ENCODE data around the gene C2. TPM values are rescaled to one million over a fixed set of nuclear protein-coding genes. Genes with fewer than 3 reads are reported as not detected.

The C2 gene
- total and polyA plus RNA-seq, 10 donors: 17.2 to 173 (median 69.5) TPM

DNA sequence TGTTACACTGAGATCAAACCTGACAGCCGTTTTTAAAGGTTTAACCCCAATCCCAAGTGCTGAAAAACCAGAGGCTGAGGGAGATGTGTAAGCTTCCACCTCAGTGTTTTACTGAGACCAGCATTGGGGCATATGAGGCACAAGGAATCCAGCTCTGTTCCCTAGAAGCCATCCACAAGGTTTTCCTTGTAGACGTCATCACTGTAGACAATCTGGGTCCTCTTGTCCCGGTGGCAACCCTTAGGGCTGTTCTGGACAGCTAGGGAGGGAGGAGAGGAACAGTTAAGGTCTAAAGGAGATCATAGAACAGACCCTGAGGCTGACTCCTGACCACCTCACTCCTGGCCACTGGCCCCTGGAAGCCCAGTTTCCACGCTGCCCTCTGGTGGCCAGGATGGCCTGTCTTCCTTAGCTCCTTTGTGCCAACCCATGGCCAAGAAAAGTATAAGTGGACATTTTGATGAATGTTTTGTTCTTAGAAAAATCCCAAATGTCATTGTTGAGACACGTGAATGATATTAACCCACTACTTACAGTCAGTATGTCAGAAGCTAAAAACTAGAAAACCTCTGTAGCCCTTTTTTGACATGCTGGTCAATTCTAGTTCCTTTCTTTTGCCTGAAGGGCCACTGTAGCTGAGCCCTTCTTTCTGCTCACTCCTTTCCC, 24.8 kb downstream of the C2 start:
- WGBS, 5 donors: 49 to 70% (median 64%) methylated on average over 4 to 5 of the region's 5 CpGs
- Histone ChIP-seq H3K27ac (peak overlapping the region in 4 of 8 donors; percentile 5 to 32 (median 26)), H3K27me3 (replicated peaks in 1 of 7) (no peaks in the 10 kb centered on the region), H3K36me3 (peaks cover 4 to 83% (median 63%) of the 10 kb centered on the region in 6 donors), H3K4me1 (peaks cover 0 to 14% (median 2%) of the 10 kb centered on the region in 6 donors), H3K4me3 (no peak overlapping the region), H3K9me3 (no peaks in the 10 kb centered on the region)
- intact Hi-C loops (cut with DNase I; ENCODE audit: low total_unique reads): no loop called here
- TF ChIP-seq POLR2A (IDR thresholded peaks at IDR 0.05) (no peak), POLR2AphosphoS5 (IDR thresholded peaks at IDR 0.05) (peak in 2 of 3 donors; percentile 43 to 52)
- TF ChIP-seq, protein P1, sequence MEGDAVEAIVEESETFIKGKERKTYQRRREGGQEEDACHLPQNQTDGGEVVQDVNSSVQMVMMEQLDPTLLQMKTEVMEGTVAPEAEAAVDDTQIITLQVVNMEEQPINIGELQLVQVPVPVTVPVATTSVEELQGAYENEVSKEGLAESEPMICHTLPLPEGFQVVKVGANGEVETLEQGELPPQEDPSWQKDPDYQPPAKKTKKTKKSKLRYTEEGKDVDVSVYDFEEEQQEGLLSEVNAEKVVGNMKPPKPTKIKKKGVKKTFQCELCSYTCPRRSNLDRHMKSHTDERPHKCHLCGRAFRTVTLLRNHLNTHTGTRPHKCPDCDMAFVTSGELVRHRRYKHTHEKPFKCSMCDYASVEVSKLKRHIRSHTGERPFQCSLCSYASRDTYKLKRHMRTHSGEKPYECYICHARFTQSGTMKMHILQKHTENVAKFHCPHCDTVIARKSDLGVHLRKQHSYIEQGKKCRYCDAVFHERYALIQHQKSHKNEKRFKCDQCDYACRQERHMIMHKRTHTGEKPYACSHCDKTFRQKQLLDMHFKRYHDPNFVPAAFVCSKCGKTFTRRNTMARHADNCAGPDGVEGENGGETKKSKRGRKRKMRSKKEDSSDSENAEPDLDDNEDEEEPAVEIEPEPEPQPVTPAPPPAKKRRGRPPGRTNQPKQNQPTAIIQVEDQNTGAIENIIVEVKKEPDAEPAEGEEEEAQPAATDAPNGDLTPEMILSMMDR (IDR thresholded peaks at IDR 0.05 in 8 of 11, conservative IDR thresholded peaks at IDR 0.05 in 3 of 11): peak; percentile 11 to 80 (median 68)
- DNase-seq: no peak

GRCh38 chr6:31952890-31953289, 25.4 kb downstream of the C2 start:
- TF ChIP-seq, protein P1 (IDR thresholded peaks at IDR 0.05 in 8 of 11, conservative IDR thresholded peaks at IDR 0.05 in 3 of 11): no peak
- TF ChIP-seq POLR2AphosphoS5 (IDR thresholded peaks at IDR 0.05): no peak
- TF ChIP-seq POLR2A (IDR thresholded peaks at IDR 0.05): no peak
- intact Hi-C loops (cut with DNase I; ENCODE audit: low total_unique reads): no loop called here
- Histone ChIP-seq H3K27ac (peak overlapping the region in 4 of 8 donors; percentile 5 to 32 (median 26)), H3K27me3 (replicated peaks in 1 of 7) (no peaks in the 10 kb centered on the region), H3K9me3 (no peaks in the 10 kb centered on the region), H3K36me3 (peaks cover 4 to 79% (median 63%) of the 10 kb centered on the region in 6 donors), H3K4me1 (peaks cover 5 to 20% (median 8%) of the 10 kb centered on the region in 6 donors), H3K4me3 (no peak overlapping the region)
- WGBS, 5 donors: 75 to 89% (median 84%) methylated on average over 5 of the region's 5 CpGs
- DNase-seq: no peak

DNA sequence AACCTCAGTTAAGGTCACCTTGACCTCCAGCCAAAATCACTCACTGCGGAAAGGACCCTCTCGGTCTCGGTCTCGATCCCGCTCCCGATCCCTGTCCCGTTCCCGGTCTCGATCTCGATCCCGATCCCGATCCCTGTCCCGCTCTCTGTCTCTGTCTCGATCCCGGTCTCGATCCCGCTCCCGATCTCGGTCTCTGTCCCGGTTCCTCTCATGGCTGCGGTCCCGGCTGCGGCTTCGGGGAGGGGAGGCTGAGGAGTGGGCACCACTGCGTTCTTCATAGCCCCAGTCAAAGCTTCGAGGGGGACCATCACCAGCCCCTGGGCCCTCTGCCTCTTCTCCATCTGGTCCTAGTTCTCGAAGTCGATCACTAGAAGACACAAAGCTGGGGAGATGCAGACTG, 27.0 kb downstream of the C2 start:
- DNase-seq: no peak
- intact Hi-C loops (cut with DNase I; ENCODE audit: low total_unique reads): no loop called here
- peaks cover 4 to 78% (median 63%) of the 10 kb centered on the region in 6 donors for H3K36me3 ChIP-seq

GRCh38 chr6:31956796-31957195, 29.3 kb downstream of the C2 start:
- no peaks in the 10 kb centered on the region for H3K27me3 ChIP-seq (replicated peaks in 1 of 7)
- no peak overlapping the region for H3K27ac ChIP-seq
- no peaks in the 10 kb centered on the region for H3K9me3 ChIP-seq
- H3K36me3 ChIP-seq: peaks cover 4 to 77% (median 68%) of the 10 kb centered on the region in 6 donors
- H3K4me1 ChIP-seq: peaks cover 19 to 54% (median 28%) of the 10 kb centered on the region in 6 donors
- no peak for DNase-seq
- TF ChIP-seq POLR2AphosphoS5 (IDR thresholded peaks at IDR 0.05) (no peak), POLR2A (IDR thresholded peaks at IDR 0.05) (no peak)
- TF ChIP-seq, protein P1 (IDR thresholded peaks at IDR 0.05 in 8 of 11, conservative IDR thresholded peaks at IDR 0.05 in 3 of 11): no peak
- 63 to 100% (median 95%) methylated on average over 3 of the region's 3 CpGs for WGBS, 5 donors
- H3K4me3 ChIP-seq: no peak overlapping the region
- intact Hi-C loops (cut with DNase I; ENCODE audit: low total_unique reads): no loop called here

More for the DNA sequence above, 27.0 kb downstream of the C2 start:
- H3K27ac ChIP-seq: no peak overlapping the region
- TF ChIP-seq POLR2A (IDR thresholded peaks at IDR 0.05): no peak
- peak in 1 of 3 donors; percentile 36 for TF ChIP-seq POLR2AphosphoS5 (IDR thresholded peaks at IDR 0.05)
- H3K9me3 ChIP-seq: no peaks in the 10 kb centered on the region
- 97 to 98% (median 98%) methylated on average over 28 of the region's 28 CpGs for WGBS, 5 donors
- peaks cover 13 to 32% (median 17%) of the 10 kb centered on the region in 6 donors for H3K4me1 ChIP-seq
- no peak overlapping the region for H3K4me3 ChIP-seq
- H3K27me3 ChIP-seq (replicated peaks in 1 of 7): no peaks in the 10 kb centered on the region
